Naive B cell (primary cell): ENCODE results near the gene CCDC57. TPM values are rescaled to one million over a fixed set of nuclear protein-coding genes. Genes with fewer than 3 reads are reported as not detected.

Experiments
- ATAC-seq, 2 donors: fragments of 150-1000 bp; cut with Tn5 transposase; 2 replicates each; pipeline ENCODE4 v1.10.0; 2021; ENCODE audit warnings: low read depth in 2 of 2, mild to moderate bottlenecking in 2 of 2, moderate library complexity in 2 of 2
- DNase-seq: peaks from one replicate; pipeline ENCODE4 v3.0.0; 2022
- H3K27ac Mint-ChIP-seq, 6 donors: one replicate each; pipeline ENCODE4 v1.8.0; 2020 to 2022; ENCODE audit warnings: mild to moderate bottlenecking in 6 of 6, mixed read lengths in 6 of 6, moderate library complexity in 5 of 6, inconsistent platforms in 2 of 6
- H3K27me3 Mint-ChIP-seq, 3 donors: one replicate each; pipeline ENCODE4 v1.8.0; 2021 to 2022; ENCODE audit warnings: mixed read lengths in 3 of 3, mild to moderate bottlenecking in 1 of 3
- H3K36me3 Mint-ChIP-seq, 2 donors: one replicate each; pipeline ENCODE4 v1.8.0; 2020 to 2022; ENCODE audit warnings: mixed read lengths in 2 of 2, inconsistent platforms in 1 of 2, mild to moderate bottlenecking in 1 of 2
- H3K4me1 Mint-ChIP-seq, 3 donors: one replicate each; pipeline ENCODE4 v1.8.0; 2020 to 2022; ENCODE audit warnings: mixed read lengths in 3 of 3, inconsistent platforms in 1 of 3, mild to moderate bottlenecking in 1 of 3, moderate library complexity in 1 of 3
- H3K4me3 Mint-ChIP-seq, 8 donors: one replicate each; pipeline ENCODE4 v1.8.0; 2020 to 2022; ENCODE audit warnings: mild to moderate bottlenecking in 8 of 8, mixed read lengths in 8 of 8, moderate library complexity in 8 of 8, inconsistent platforms in 2 of 8
- H3K9me3 Mint-ChIP-seq, 7 donors: one replicate each; pipeline ENCODE4 v1.8.0; 2020 to 2022; ENCODE audit warnings: mixed read lengths in 7 of 7, mild to moderate bottlenecking in 5 of 7, inconsistent platforms in 2 of 7, moderate library complexity in 1 of 7
- polyA plus RNA-seq, 6 donors: library from polyadenylated mRNA; unstranded; fragments of 300-500 nt; fragmentation: Illumina TruSeq; gene quantifications; one replicate each; pipeline ENCODE4 v1.2.3, GENCODE V29; 2021; ENCODE audit warnings: low read depth in 6 of 6

CCDC57 gene
- polyA plus RNA-seq, 6 donors from 2014 or later = 15.9 to 31.8 (median 26.5) TPM

DNA sequence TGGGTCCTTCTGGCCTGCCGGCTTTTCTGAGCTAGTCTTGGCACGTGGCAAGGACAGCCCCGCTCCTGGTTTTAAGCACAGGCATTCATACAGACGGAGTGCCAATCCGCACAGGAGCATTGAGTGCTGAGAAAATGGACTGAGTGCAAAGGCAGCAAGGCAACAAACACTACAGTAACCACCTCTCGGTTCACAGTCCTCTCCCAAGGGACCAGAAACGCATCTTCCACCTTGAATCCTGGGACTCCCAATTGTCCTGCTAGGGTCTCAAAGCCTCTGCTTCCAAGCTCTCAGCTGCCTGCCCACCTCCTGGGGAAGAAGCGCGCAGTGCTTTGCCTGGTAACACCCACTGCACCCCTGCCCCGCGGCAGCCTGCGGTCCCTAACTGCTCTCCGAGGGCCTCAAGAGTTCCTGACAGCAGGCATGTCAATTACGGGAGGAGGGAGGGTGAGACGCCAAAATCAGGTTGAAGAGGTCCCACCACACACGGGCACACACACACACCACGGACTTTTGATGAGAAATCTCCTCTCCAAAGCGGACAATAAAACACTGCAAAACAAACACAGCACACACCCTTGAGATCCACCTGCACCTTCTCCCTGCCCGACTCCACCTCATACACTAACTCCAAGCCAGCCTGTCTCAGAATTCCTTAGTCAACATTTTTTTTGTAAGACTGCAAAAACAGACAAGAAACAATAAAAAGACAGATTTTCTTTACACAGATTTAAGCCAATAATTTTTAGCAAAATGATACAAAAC lies 31.2 kb upstream of the CCDC57 start:
- Mint-ChIP-seq H3K4me3 (peak overlapping the region in 3 of 8 donors; percentile 13 to 19 (median 17)), H3K27me3 (no peaks in the 10 kb centered on the region), H3K9me3 (no peaks in the 10 kb centered on the region), H3K27ac (peak overlapping the region in 4 of 6 donors; percentile 72 to 87 (median 78)), H3K4me1 (peaks cover 24 to 56% (median 44%) of the 10 kb centered on the region in 3 donors), H3K36me3 (peaks cover 8 to 31% of the 10 kb centered on the region in 2 donors)
- DNase-seq (no peak), ATAC-seq (no peak)

DNA sequence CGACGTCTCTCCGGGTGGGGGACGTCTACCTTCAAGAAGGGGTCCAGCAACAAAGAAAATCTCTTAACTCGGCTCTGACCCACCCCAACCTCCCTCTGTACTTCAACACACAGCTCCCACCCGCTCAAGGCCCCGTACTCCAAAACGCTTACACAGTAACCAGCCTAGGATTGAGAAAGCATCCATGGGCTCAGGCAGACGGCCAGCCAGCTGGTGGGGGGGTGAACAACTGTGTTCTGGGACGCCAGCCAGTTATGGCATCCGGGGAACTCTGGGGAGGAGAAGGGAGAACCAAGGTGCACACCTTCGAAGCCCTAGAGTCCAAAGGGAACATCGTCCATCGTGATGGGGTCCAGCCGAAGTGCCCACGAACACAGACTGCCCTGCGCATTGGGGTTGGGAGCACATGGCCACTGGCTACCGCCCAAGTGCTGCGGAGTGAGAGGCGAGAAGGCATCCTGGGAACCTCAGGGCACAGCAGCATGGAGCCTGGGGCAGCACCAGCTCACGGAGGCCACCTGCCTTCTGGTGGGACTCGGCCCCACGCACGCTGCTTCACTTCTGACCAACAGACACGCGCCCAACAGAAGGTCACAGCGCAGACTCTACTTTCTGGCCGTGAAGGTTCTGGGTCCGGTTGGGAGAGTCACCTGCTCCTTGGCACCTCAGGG lies 30.5 kb upstream of the CCDC57 start:
- Mint-ChIP-seq H3K27ac (peak overlapping the region in 1 of 6 donors; percentile 77), H3K4me1 (peaks cover 30 to 63% (median 51%) of the 10 kb centered on the region in 3 donors), H3K9me3 (no peaks in the 10 kb centered on the region), H3K27me3 (no peaks in the 10 kb centered on the region), H3K36me3 (peaks cover 8 to 24% of the 10 kb centered on the region in 2 donors), H3K4me3 (no peak overlapping the region)
- ATAC-seq (no peak), DNase-seq (no peak)

GRCh38 chr17:82242698-82242976 lies 30.0 kb upstream of the CCDC57 start:
- Mint-ChIP-seq H3K27me3 (no peaks in the 10 kb centered on the region), H3K4me3 (no peak overlapping the region), H3K9me3 (peaks cover 0 to under 1% (median 0%) of the 10 kb centered on the region in 7 donors), H3K36me3 (peaks cover 8 to 20% of the 10 kb centered on the region in 2 donors), H3K27ac (peak overlapping the region in 1 of 6 donors; percentile 77), H3K4me1 (peaks cover 30 to 64% (median 47%) of the 10 kb centered on the region in 3 donors)
- ATAC-seq = no peak
- DNase-seq = no peak

DNA sequence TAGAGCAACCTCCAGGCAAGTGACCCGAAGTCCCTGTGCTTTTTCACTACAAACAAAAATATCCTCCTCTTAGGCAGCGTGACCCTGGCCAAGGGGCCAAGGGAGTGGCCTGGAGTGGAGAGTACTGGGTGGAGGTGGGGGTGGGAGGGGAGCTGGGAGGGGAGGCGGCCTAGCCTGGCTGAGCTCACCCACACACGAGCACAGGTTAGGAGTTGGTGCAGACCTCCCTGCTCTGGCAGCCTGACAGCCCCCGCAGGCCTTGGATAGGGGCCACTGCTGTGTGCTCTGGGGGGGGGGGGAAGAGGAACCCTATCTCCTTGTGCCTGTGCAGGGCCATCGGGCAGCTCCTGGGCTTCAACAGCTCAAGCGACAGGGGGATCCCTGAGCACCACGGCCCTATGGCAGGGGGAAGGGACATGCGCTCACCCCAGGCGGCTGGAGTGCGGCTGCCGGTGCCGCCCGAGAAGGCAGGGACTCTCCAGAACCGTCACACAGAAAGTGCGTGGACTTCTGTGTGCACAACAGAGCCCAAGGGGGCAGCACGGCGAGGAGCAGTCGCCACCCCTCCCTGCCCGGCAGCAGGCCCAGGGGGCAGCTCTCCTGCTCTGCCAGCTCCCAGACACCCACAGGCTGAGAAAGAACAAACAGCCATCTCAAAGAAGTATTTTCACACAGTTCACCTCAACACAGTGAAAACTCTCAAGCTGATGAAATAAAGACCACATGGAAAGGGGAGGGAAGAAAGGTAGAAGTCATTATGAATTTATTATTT lies 29.5 kb upstream of the CCDC57 start:
- H3K27me3 Mint-ChIP-seq = no peaks in the 10 kb centered on the region
- peak overlapping the region in 1 of 6 donors; percentile 77 for H3K27ac Mint-ChIP-seq
- H3K4me1 Mint-ChIP-seq = peaks cover 33 to 61% (median 43%) of the 10 kb centered on the region in 3 donors
- peaks cover 0 to 2% (median 0%) of the 10 kb centered on the region in 7 donors for H3K9me3 Mint-ChIP-seq
- no peak overlapping the region for H3K4me3 Mint-ChIP-seq
- no peak for DNase-seq
- ATAC-seq = no peak
- peaks cover 8 to 20% of the 10 kb centered on the region in 2 donors for H3K36me3 Mint-ChIP-seq

GRCh38 chr17:82241183-82241925 lies 28.7 kb upstream of the CCDC57 start:
- H3K27ac Mint-ChIP-seq = peak overlapping the region in 3 of 6 donors; percentile 69 to 90 (median 77)
- H3K4me3 Mint-ChIP-seq = peak overlapping the region in 1 of 8 donors; percentile 32
- H3K9me3 Mint-ChIP-seq = peaks cover 0 to 2% (median 0%) of the 10 kb centered on the region in 7 donors
- H3K27me3 Mint-ChIP-seq = no peaks in the 10 kb centered on the region
- peaks cover 8 to 20% of the 10 kb centered on the region in 2 donors for H3K36me3 Mint-ChIP-seq
- no peak for DNase-seq
- ATAC-seq = peak in 1 of 2 donors; percentile 18
- peaks cover 28 to 56% (median 37%) of the 10 kb centered on the region in 3 donors for H3K4me1 Mint-ChIP-seq

GRCh38 chr17:82240506-82241182 lies 28.0 kb upstream of the CCDC57 start:
- no peaks in the 10 kb centered on the region for H3K27me3 Mint-ChIP-seq
- H3K36me3 Mint-ChIP-seq = peaks cover 8 to 20% of the 10 kb centered on the region in 2 donors
- H3K9me3 Mint-ChIP-seq = peaks cover 0 to 2% (median 0%) of the 10 kb centered on the region in 7 donors
- H3K4me1 Mint-ChIP-seq = peaks cover 28 to 59% (median 35%) of the 10 kb centered on the region in 3 donors
- DNase-seq (no peak), ATAC-seq (no peak)
- peak overlapping the region in 4 of 6 donors; percentile 16 to 77 (median 50) for H3K27ac Mint-ChIP-seq
- no peak overlapping the region for H3K4me3 Mint-ChIP-seq

GRCh38 chr17:82239926-82240505 lies 27.4 kb upstream of the CCDC57 start:
- DNase-seq (no peak), ATAC-seq (no peak)
- Mint-ChIP-seq H3K27ac (peak overlapping the region in 5 of 6 donors; percentile 16 to 85 (median 33)), H3K36me3 (peaks cover 8 to 14% of the 10 kb centered on the region in 2 donors), H3K9me3 (peaks cover 0 to 2% (median 0%) of the 10 kb centered on the region in 7 donors), H3K4me3 (no peak overlapping the region), H3K27me3 (no peaks in the 10 kb centered on the region), H3K4me1 (peaks cover 28 to 59% (median 35%) of the 10 kb centered on the region in 3 donors)

- H3K36me3 Mint-ChIP-seq = peaks cover 7 to 8% of the 10 kb centered on the region in 2 donors
- peaks cover 28 to 53% (median 33%) of the 10 kb centered on the region in 3 donors for H3K4me1 Mint-ChIP-seq
- H3K9me3 Mint-ChIP-seq = peaks cover 0 to 2% (median 0%) of the 10 kb centered on the region in 7 donors
- DNase-seq (no peak), ATAC-seq (no peak)
- no peaks in the 10 kb centered on the region for H3K27me3 Mint-ChIP-seq
- no peak overlapping the region for H3K4me3 Mint-ChIP-seq
- peak overlapping the region in 1 of 6 donors; percentile 81 for H3K27ac Mint-ChIP-seq
These were observed 26.8 kb upstream of the CCDC57 start for GRCh38 chr17:82239401-82239925.

DNA sequence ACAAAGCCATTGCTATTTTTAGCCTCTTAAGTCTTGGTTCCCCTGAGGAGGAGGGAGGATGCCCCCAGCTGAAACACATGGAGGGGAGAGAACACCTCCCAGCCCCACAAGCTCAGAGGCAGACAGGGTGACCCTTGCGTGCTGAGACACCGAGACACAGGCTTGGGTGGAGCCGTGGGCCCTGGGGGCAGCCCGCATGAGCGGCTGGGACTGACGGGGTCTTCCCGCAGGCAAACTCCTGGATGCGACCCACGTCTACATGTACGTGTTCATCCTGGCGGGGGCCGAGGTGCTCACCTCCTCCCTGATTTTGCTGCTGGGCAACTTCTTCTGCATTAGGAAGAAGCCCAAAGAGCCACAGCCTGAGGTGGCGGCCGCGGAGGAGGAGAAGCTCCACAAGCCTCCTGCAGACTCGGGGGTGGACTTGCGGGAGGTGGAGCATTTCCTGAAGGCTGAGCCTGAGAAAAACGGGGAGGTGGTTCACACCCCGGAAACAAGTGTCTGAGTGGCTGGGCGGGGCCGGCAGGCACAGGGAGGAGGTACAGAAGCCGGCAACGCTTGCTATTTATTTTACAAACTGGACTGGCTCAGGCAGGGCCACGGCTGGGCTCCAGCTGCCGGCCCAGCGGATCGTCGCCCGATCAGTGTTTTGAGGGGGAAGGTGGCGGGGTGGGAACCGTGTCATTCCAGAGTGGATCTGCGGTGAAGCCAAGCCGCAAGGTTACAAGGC lies 26.0 kb upstream of the CCDC57 start:
- Mint-ChIP-seq H3K4me1 (peaks cover 23 to 52% (median 28%) of the 10 kb centered on the region in 3 donors), H3K4me3 (peak overlapping the region; percentile 50 to 91 (median 76)), H3K9me3 (peaks cover 0 to 2% (median 0%) of the 10 kb centered on the region in 7 donors), H3K27me3 (no peaks in the 10 kb centered on the region), H3K36me3 (no peaks in the 10 kb centered on the region), H3K27ac (peak overlapping the region in 4 of 6 donors; percentile 60 to 90 (median 84))
- no peak for DNase-seq
- peak; percentile 23 to 24 for ATAC-seq

DNA sequence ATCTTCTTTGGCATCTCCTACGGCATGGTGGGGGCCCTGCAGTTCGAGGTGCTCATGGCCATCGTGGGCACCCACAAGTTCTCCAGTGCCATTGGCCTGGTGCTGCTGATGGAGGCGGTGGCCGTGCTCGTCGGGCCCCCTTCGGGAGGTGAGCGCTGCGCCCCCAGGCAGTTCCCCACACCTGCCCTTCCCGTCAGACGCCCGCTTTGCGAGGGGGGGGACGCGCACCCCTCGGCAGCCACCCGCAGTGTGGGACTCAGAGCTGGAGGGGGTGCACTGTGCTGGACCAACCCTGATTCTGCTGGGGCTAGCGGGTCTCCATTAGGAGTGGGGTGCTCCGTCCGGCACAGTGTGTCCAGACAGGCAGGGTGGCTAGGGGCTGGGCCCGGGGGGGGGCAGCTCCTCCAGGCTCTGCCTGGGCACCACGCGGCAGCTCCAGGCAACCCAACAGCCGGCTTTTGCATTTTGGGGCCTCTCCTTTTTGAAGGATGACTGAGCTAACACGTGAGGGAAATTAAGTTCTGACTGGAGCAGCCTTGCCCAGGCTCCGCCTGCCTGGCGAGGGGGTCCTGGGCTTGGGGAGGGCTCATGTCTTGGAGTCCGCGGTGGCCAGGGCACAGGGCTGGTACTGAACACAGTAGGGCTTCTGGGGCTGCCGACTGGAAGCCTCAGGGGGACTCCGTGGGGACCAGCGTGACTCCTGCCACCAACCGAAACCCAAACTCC lies 25.3 kb upstream of the CCDC57 start:
- peak overlapping the region in 2 of 6 donors; percentile 22 to 60 for H3K27ac Mint-ChIP-seq
- ATAC-seq = no peak
- H3K9me3 Mint-ChIP-seq = peaks cover 0 to 2% (median 0%) of the 10 kb centered on the region in 7 donors
- H3K4me3 Mint-ChIP-seq = peak overlapping the region in 7 of 8 donors; percentile 50 to 91 (median 73)
- H3K4me1 Mint-ChIP-seq = peaks cover 26 to 58% (median 28%) of the 10 kb centered on the region in 3 donors
- DNase-seq = no peak
- no peaks in the 10 kb centered on the region for H3K27me3 Mint-ChIP-seq
- H3K36me3 Mint-ChIP-seq = no peaks in the 10 kb centered on the region
